ACC112 (cell line): ENCODE data around the gene PAK3.

Source experiments
- H2AFZ ChIP-seq: fragments of 200-600 bp; sonication (generic); one replicate; pipeline ENCODE4 v1.6.0; 2017; ENCODE audit warnings: antibody characterized with exemption, low read length; ENCODE audit not compliant: unreplicated experiment
- H3K27ac ChIP-seq: fragments of 200-600 bp; sonication (generic); 2 replicates; pipeline ENCODE4 v1.5.1; 2014; ENCODE audit warnings: low read depth, mild to moderate bottlenecking, antibody characterized with exemption, low read length, moderate library complexity
- H3K27me3 ChIP-seq: fragments of 200-600 bp; sonication (generic); 2 replicates; pipeline ENCODE4 v1.6.1; 2014; ENCODE audit warnings: mild to moderate bottlenecking, antibody characterized with exemption, low read length, moderate library complexity, mixed read lengths; ENCODE audit not compliant: insufficient read depth
- H3K36me3 ChIP-seq: fragments of 200-600 bp; sonication (generic); 2 replicates; pipeline ENCODE4 v1.6.1; 2016; ENCODE audit warnings: mild to moderate bottlenecking, antibody characterized with exemption, low read length, moderate library complexity, mixed read lengths; ENCODE audit not compliant: insufficient read depth
- H3K4me1 ChIP-seq: fragments of 200-600 bp; sonication (generic); one replicate; pipeline ENCODE4 v1.6.1; 2016; ENCODE audit warnings: low read length, mixed read lengths; ENCODE audit not compliant: insufficient read depth, unreplicated experiment, control insufficient read depth
- H3K4me3 ChIP-seq: fragments of 200-600 bp; sonication (generic); 2 replicates; pipeline ENCODE4 v1.5.1; 2014; ENCODE audit warnings: mild to moderate bottlenecking, low read depth, low read length
- H3K79me2 ChIP-seq: fragments of 200-600 bp; sonication (generic); one replicate; pipeline ENCODE4 v1.6.0; 2016; ENCODE audit warnings: low read length; ENCODE audit not compliant: control insufficient read depth, unreplicated experiment, insufficient read depth

Gene PAK3

GRCh38 chrX:111102636-111103035 is 6.6 kb downstream of the PAK3 start:
- Histone ChIP-seq H3K36me3 (no peaks in the 10 kb centered on the region), H3K27ac (no peak overlapping the region), H3K4me1 (no peaks in the 10 kb centered on the region), H3K27me3 (no peaks in the 10 kb centered on the region), H3K4me3 (no peak overlapping the region), H2AFZ (no peak overlapping the region), H3K79me2 (no peaks in the 10 kb centered on the region)

GRCh38 chrX:111103246-111103645 is 7.3 kb downstream of the PAK3 start:
- Histone ChIP-seq H3K79me2 (no peaks in the 10 kb centered on the region), H3K27me3 (no peaks in the 10 kb centered on the region), H3K27ac (no peak overlapping the region), H3K4me1 (no peaks in the 10 kb centered on the region), H2AFZ (no peak overlapping the region), H3K36me3 (no peaks in the 10 kb centered on the region), H3K4me3 (no peak overlapping the region)

DNA sequence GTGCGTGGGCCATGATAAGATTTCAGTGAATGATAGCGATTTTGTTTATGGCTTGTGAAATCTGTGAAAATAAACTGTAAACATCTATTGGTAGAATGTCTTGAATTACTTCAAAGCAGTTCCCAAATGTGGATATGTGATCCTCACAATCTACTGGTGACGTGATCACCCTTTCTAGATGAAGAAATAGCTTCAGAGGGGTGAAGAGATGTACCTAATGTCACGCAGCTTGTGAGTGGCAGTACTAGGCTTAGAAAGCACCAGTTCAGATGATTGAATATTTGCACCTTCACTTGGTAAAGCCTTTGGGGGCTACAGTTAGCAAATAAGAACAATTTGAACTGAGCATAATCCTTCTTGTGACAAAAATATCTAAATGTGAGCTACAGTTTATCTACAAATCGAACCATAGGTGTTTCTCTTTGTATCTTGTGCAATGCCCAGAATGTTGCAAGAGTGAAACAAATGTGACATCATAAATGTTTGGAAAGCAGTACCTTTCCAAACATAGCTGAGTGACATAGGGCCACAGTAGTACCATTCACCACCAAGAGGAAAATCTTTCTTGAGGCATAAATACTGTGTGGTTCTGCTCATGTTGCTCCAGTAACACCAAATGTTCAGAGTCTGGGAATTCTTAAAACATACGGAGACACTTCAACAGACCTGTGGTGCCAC is 14.2 kb downstream of the PAK3 start:
- H3K4me1 ChIP-seq: no peaks in the 10 kb centered on the region
- H3K36me3 ChIP-seq: no peaks in the 10 kb centered on the region
- no peak overlapping the region for H2AFZ ChIP-seq
- no peak overlapping the region for H3K4me3 ChIP-seq
- H3K27me3 ChIP-seq: no peaks in the 10 kb centered on the region
- H3K79me2 ChIP-seq: no peaks in the 10 kb centered on the region
- H3K27ac ChIP-seq: no peak overlapping the region

DNA sequence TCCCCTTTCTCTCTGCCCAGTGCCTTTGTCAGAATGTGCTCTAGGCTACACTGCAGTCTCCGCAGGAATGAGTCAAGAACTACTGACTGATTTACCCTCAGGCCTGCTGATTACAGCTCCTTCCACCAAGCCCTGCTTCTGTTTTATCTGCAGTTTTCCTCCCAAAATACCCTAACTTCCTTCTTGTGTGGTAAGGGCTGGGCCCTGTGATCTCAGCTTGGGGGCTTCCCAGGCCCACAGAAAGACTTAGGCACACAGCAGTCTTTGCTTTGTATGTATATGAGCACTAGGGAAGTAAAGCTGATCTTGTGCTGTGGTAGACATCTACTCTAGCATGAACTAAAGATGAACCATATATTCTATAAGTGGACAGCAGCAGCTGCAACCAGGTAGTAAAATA is 18.8 kb downstream of the PAK3 start:
- no peak overlapping the region for H3K27ac ChIP-seq
- no peaks in the 10 kb centered on the region for H3K79me2 ChIP-seq
- no peak overlapping the region for H2AFZ ChIP-seq
- no peaks in the 10 kb centered on the region for H3K27me3 ChIP-seq
- H3K4me1 ChIP-seq: no peaks in the 10 kb centered on the region
- no peaks in the 10 kb centered on the region for H3K36me3 ChIP-seq
- H3K4me3 ChIP-seq: no peak overlapping the region

DNA sequence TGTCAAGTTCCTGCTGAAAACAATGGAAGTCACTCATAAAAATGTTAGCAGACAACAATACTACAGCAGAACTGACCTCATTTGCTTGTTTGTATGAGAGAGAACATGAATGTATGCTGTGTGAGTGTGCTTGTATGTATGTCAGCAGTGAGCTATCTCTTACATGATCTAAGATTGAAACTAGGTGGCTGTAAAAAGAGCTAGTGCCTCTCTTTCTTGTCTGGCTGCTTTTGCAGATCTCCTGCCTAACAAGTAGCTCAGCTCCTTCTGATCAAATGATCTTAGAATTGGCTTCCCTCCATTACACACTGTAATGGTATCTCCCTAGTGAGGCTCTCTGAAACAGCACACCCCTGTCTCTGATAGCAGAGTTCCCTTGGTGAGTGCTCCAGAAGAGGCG is 20.7 kb downstream of the PAK3 start:
- Histone ChIP-seq H3K27ac (no peak overlapping the region), H3K4me3 (no peak overlapping the region), H3K4me1 (no peaks in the 10 kb centered on the region), H2AFZ (no peak overlapping the region), H3K79me2 (no peaks in the 10 kb centered on the region), H3K36me3 (no peaks in the 10 kb centered on the region), H3K27me3 (no peaks in the 10 kb centered on the region)

DNA sequence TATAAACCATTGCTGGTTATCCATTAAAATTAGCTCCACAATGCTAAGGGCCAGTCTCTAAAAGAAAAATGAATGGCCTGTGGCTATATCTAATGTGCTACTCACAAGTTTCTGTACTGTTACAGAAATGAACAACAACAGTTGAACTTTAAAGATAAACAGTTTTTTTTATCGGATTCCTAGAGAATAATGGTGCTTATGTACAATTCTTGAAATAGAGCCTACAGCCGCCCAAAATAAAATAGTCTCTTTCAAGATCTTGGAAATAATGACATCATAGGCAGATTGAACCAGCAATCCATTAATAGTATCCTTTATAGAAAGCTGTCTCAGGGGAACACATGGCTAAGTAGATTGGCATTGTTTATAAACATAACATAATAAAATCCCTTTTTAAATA is 23.4 kb downstream of the PAK3 start:
- Histone ChIP-seq H3K4me3 (no peak overlapping the region), H3K27me3 (no peaks in the 10 kb centered on the region), H3K79me2 (no peaks in the 10 kb centered on the region), H2AFZ (no peak overlapping the region), H3K4me1 (no peaks in the 10 kb centered on the region), H3K27ac (no peak overlapping the region), H3K36me3 (no peaks in the 10 kb centered on the region)

DNA sequence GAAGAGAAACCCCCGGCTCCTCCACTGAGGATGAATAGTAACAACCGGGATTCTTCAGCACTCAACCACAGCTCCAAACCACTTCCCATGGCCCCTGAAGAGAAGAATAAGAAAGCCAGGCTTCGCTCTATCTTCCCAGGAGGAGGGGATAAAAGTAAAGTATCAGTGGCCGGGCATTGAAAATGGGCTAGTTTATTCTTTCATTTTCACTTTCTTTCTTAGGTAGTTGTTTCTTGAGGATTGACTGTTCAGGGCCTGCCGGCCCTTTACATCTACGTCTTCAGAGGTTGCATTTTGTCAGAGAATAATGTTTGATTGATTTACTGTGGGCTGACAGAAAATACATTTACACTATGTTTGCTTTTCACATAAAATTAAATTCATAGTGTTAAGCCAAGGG is 27.1 kb downstream of the PAK3 start:
- no peak overlapping the region for H2AFZ ChIP-seq
- no peak overlapping the region for H3K4me3 ChIP-seq
- H3K79me2 ChIP-seq: no peaks in the 10 kb centered on the region
- no peaks in the 10 kb centered on the region for H3K36me3 ChIP-seq
- H3K27me3 ChIP-seq: no peaks in the 10 kb centered on the region
- H3K4me1 ChIP-seq: no peaks in the 10 kb centered on the region
- H3K27ac ChIP-seq: no peak overlapping the region

DNA sequence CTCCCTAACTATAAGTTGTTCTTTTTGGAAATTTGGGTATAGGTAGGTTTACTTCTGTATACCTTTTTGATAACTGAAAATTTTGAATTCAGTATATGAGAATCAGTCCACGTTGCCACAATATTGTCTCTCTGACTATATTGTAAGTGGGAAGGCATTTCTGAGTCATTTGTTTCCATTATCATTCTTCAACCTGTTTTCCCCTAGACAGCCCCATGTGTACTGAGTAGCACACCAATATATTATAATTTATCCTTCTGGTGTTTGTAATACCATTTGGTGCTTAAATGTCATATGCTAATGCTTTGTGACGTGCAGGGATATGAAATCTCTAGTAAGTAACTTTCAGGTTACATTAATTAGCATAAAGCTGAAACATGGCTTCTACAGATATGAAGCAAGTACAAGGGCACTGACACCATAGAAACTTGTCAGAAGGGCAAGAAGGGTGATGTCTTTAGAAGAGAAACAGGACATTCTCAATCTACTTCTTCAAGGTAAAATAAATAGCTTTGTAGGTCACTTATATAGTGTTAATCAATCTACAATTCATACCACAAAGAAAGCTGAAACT is 27.7 kb downstream of the PAK3 start:
- Histone ChIP-seq H3K27ac (no peak overlapping the region), H3K27me3 (no peaks in the 10 kb centered on the region), H3K4me1 (no peaks in the 10 kb centered on the region), H3K79me2 (no peaks in the 10 kb centered on the region), H3K36me3 (no peaks in the 10 kb centered on the region), H3K4me3 (no peak overlapping the region), H2AFZ (no peak overlapping the region)

DNA sequence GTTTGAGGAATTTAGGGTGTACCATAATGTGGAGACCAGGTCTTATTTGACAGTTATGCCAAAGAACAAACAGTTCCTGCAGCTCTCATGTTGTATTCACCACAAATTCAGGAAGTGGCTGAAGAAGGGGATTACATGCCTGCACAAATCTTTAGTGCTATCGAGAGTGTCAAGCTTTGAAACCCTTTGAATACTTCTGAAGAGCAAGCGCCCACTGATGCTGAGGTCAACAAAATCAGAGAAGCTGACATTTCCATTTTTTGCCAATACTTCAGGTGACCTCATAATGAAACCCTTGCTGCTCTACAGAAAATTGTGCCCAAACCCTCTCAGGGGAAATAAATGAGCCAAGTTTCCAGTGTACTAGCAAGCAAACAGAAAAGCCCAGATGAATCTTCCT is 28.4 kb downstream of the PAK3 start:
- Histone ChIP-seq H3K4me1 (no peaks in the 10 kb centered on the region), H3K79me2 (no peaks in the 10 kb centered on the region), H3K27me3 (no peaks in the 10 kb centered on the region), H3K36me3 (no peaks in the 10 kb centered on the region), H3K4me3 (no peak overlapping the region), H2AFZ (no peak overlapping the region), H3K27ac (no peak overlapping the region)

DNA sequence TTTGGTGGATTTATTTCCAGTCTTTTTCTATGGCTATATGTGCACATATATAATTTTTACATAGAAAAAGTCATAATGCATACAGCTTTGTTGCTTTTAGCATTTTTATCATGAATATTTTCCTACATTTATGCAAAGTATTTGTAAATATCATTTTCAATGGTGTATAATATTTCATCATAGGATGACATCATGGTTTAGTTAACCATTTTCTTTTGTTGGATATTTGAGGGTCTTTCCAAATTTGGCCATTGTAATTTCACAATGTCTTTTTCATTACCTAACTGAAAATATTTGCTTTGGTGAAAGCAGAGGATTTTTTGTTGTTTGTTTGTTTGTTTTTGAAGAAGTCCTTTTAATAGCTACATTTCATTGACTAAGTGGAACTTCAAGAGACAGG is 31.0 kb downstream of the PAK3 start:
- Histone ChIP-seq H3K79me2 (no peaks in the 10 kb centered on the region), H3K36me3 (no peaks in the 10 kb centered on the region), H3K4me1 (no peaks in the 10 kb centered on the region), H3K27me3 (no peaks in the 10 kb centered on the region), H3K27ac (no peak overlapping the region), H3K4me3 (no peak overlapping the region), H2AFZ (no peak overlapping the region)

- no peaks in the 10 kb centered on the region for H3K36me3 ChIP-seq
- H3K79me2 ChIP-seq: no peaks in the 10 kb centered on the region
- H2AFZ ChIP-seq: no peak overlapping the region
- no peak overlapping the region for H3K4me3 ChIP-seq
- no peaks in the 10 kb centered on the region for H3K4me1 ChIP-seq
- H3K27me3 ChIP-seq: no peaks in the 10 kb centered on the region
- no peak overlapping the region for H3K27ac ChIP-seq
Observed at GRCh38 chrX:111129921-111130320, 33.9 kb downstream of the PAK3 start.
